GM12865 (cell line): ENCODE data around the gene SLC25A4.
A peak's percentile ranks its signal among the peaks of the same experiment; 100 is the strongest.

Experiments
- DNase-seq: peaks from one replicate; pipeline ENCODE4 v3.0.0; 2010; ENCODE audit warnings: low read depth
- H3K4me3 ChIP-seq: 2 replicates; pipeline ENCODE4 v1.5.1; 2011; ENCODE audit warnings: mild to moderate bottlenecking, low read depth, low read length, control low read depth
- CTCF ChIP-seq: IDR thresholded peaks from 2 replicates; pipeline ENCODE4 v1.5.1; 2011; ENCODE audit warnings: low read length, control low read depth, low read depth, inconsistent platforms; ENCODE audit not compliant: insufficient read depth; ENCODE audit errors: missing control alignments

The SLC25A4 gene

GRCh38 chr4:185171373-185172071, 28.5 kb downstream of the SLC25A4 start:
- DNase-seq = no peak
- TF ChIP-seq CTCF = no peak

GRCh38 chr4:185179488-185179887, 36.4 kb downstream of the SLC25A4 start:
- TF ChIP-seq CTCF = no peak
- no peak for DNase-seq
- no peak overlapping the region for H3K4me3 ChIP-seq

More at GRCh38 chr4:185171373-185172071, 28.5 kb downstream of the SLC25A4 start:
- no peak overlapping the region for H3K4me3 ChIP-seq

- H3K4me3 ChIP-seq = no peak overlapping the region
- no peak for TF ChIP-seq CTCF
- no peak for DNase-seq
These were observed 39.2 kb downstream of the SLC25A4 start for GRCh38 chr4:185182239-185182638.

GRCh38 chr4:185183622-185184281, 40.7 kb downstream of the SLC25A4 start:
- peak; percentile 92 for DNase-seq
- peak; percentile 71 for TF ChIP-seq CTCF
- no peak overlapping the region for H3K4me3 ChIP-seq

GRCh38 chr4:185186769-185187168, 43.7 kb downstream of the SLC25A4 start:
- TF ChIP-seq CTCF = no peak
- no peak overlapping the region for H3K4me3 ChIP-seq
- no peak for DNase-seq

- DNase-seq = no peak
- no peak for TF ChIP-seq CTCF
- no peak overlapping the region for H3K4me3 ChIP-seq
These were observed 46.7 kb downstream of the SLC25A4 start for GRCh38 chr4:185189606-185190305.
